ENCODE data around the gene FOXR1.
"Not testable (repeated sequence)": the region's sequence is repeated elsewhere in the genome, so short reads cannot be mapped to it uniquely, and the experiment has no call there.

Gene FOXR1

DNA sequence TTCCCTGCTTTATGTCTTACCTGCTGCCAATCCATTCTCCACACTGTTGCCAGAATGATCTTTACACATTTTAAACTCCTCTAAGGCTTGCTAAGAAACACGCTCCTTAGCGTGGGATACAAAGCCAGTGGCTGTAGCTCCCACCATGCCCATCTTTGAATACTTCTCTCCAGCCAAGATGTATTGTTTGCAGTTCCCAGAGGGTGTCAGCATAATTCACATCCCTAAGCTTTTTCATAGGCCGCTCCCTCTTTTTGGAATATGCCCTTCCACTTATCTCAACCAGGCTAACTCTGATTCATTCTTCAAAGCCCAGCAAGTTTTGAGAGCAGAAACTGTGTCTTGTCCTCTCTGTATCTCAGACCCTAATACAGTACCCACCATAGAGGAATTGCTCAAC is 23.6 kb upstream of the FOXR1 start:
- no peak overlapping the region for H3K4me3 ChIP-seq (ENCODE audit: low read depth, low read length)
- TF ChIP-seq, protein P1, sequence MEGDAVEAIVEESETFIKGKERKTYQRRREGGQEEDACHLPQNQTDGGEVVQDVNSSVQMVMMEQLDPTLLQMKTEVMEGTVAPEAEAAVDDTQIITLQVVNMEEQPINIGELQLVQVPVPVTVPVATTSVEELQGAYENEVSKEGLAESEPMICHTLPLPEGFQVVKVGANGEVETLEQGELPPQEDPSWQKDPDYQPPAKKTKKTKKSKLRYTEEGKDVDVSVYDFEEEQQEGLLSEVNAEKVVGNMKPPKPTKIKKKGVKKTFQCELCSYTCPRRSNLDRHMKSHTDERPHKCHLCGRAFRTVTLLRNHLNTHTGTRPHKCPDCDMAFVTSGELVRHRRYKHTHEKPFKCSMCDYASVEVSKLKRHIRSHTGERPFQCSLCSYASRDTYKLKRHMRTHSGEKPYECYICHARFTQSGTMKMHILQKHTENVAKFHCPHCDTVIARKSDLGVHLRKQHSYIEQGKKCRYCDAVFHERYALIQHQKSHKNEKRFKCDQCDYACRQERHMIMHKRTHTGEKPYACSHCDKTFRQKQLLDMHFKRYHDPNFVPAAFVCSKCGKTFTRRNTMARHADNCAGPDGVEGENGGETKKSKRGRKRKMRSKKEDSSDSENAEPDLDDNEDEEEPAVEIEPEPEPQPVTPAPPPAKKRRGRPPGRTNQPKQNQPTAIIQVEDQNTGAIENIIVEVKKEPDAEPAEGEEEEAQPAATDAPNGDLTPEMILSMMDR (IDR thresholded peaks at IDR 0.05; ENCODE audit: low read depth, low read length) = no peak

DNA sequence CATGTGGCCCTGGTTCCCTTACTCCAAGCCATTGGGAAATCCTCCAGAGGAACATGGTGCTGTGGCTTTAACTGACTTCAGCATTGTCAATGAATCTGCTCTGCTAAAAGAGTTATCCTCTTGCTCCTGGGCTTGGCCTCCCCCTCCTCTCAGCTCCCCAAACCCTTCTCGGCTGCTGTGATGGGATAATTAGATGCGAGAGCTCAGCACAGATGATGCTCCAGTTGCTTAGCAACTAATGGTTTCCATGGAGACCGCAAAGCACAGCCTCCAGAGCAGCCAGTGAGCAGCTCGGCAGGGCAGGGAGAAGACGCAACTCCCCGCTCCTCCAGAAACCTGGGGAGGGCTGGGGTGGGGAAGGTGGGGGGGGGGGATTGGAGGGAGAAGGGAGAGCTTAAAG is 18.3 kb upstream of the FOXR1 start:
- no peak overlapping the region for H3K4me3 ChIP-seq (ENCODE audit: low read depth, low read length)
- TF ChIP-seq, protein P1 (IDR thresholded peaks at IDR 0.05; ENCODE audit: low read depth, low read length) = no peak

- H3K4me3 ChIP-seq (ENCODE audit: low read depth, low read length) = not testable (repeated sequence)
Observed at GRCh38 chr11:118953976-118954375, 17.6 kb upstream of the FOXR1 start.

DNA sequence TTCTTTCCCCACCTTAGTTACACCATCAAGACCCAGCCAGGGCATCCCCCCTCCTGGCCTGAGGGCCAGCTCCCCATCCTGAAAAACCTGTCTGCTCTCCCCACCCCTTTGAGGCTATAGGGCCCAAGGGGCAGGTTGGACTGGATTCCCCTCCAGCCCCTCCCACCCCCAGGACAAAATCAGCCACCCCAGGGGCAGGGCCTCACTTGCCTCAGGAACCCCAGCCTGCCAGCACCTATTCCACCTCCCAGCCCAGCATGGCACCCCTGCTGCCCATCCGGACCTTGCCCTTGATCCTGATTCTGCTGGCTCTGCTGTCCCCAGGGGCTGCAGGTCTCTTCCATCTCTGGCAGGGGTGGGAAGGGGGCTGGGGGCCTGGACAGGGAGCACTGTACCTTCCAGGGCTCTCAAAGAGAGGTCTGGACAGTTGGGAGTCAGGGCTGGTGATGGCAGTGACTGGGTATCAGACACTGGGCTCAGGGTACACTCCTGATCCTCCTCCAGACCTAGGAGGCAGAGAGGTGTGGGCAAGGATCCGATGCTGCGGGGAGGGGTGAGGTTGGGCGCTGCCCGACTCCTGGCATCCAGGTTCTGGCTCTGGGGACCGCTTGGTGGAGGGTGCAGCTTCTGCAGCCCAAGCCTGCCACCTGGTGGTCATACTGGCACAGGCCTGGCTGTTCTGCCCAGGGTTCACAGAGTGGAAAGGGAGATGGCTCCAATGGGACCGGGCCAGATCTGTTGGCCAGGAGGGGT is 15.3 kb upstream of the FOXR1 start, which contains the start of gene UPK2:
TSS of gene UPK2 (plus strand) at position 205 of the 753 bp plus-strand sequence. CDS start at position 258, 53 bp downstream.
- TF ChIP-seq, protein P1 (IDR thresholded peaks at IDR 0.05; ENCODE audit: low read depth, low read length) = peak; percentile 91

DNA sequence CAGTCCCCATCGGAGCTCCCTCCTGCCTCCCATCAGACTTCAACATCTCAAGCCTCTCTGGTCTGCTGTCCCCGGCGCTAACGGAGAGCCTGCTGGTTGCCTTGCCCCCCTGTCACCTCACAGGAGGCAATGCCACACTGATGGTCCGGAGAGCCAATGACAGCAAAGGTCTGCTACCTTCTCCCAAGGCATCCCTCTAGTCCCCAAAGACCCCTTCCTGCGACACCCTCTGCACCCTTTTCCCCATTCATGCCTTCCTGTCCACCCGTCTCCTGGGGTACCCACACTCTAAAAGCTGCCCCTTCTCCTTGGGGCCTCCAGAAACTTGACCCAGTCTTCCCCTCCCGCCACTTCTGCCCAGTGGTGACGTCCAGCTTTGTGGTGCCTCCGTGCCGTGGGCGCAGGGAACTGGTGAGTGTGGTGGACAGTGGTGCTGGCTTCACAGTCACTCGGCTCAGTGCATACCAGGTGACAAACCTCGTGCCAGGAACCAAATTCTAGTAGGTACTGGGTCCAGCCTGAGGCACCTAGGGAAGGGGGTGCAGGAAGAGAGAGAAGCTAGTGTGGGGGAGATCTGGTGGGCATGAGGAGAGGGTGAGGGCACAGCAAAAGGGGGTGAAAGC is 14.6 kb upstream of the FOXR1 start:
- TF ChIP-seq, protein P1 (IDR thresholded peaks at IDR 0.05; ENCODE audit: low read depth, low read length) = no peak
- no peak overlapping the region for H3K4me3 ChIP-seq (ENCODE audit: low read depth, low read length)

More for the DNA sequence above, 15.3 kb upstream of the FOXR1 start, which contains the start of gene UPK2:
- H3K4me3 ChIP-seq (ENCODE audit: low read depth, low read length) = no peak within 1 kb of the TSS

DNA sequence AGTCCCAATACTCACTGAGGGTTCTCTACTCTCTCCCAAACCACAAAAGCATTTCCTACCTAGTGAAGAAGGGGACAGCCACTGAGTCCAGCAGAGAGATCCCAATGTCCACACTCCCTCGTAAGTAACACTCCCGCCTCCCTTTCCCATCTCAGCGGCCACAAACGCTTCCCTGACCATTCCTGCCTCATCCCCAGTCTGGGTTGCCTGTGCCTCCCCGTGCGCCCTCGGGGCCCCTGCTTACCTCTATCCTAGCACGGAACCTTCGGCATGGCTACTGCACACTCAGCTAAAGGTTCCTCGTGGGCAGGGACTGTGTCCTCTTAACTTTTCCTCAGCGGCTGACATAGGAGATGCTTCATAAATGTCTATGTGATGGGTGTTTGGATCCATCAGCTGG is 14.0 kb upstream of the FOXR1 start:
- TF ChIP-seq, protein P1 (IDR thresholded peaks at IDR 0.05; ENCODE audit: low read depth, low read length) = no peak
- H3K4me3 ChIP-seq (ENCODE audit: low read depth, low read length) = no peak overlapping the region

- TF ChIP-seq, protein P1 (IDR thresholded peaks at IDR 0.05; ENCODE audit: low read depth, low read length) = no peak
- H3K4me3 ChIP-seq (ENCODE audit: low read depth, low read length) = no peak overlapping the region
Observed at GRCh38 chr11:118957968-118958367, 13.6 kb upstream of the FOXR1 start.
